Left lung (tissue), 10 donors: ENCODE results near the gene SLC6A19. TPM values are rescaled to one million over a fixed set of nuclear protein-coding genes. Genes with fewer than 3 reads are reported as not detected.

Source experiments
- ATAC-seq: fragments of 200-7000 bp; cut with Tn5 transposase; one replicate; pipeline ENCODE4 v1.9.1; 2020; ENCODE audit warnings: moderate library complexity
- DNase-seq, 4 donors: peaks; one replicate each; pipeline ENCODE4 v3.0.0-alpha.2; 2013 to 2020
- H3K27ac ChIP-seq, 2 donors: fragments of 200-600 bp; sonication (generic) in 1 of 2; one replicate each; pipeline versions ENCODE4 v1.5.0 to v1.8.0; 2020 to 2021
- H3K27me3 ChIP-seq, 2 donors: fragments of 200-600 bp; sonication (generic) in 1 of 2; one replicate each; pipeline versions ENCODE4 v1.5.0 to v1.8.0; 2020 to 2021
- H3K36me3 ChIP-seq, 2 donors: fragments of 200-600 bp; sonication (generic) in 1 of 2; one replicate each; pipeline versions ENCODE4 v1.5.0 to v1.8.0; 2020 to 2021
- H3K4me1 ChIP-seq, 2 donors: fragments of 200-600 bp; one replicate each; pipeline ENCODE4 v1.8.0; 2021
- H3K4me3 ChIP-seq, 2 donors: fragments of 200-600 bp; sonication (generic) in 1 of 2; one replicate each; pipeline versions ENCODE4 v1.5.0 to v1.8.0; 2020 to 2021; ENCODE audit warnings: mild to moderate bottlenecking in 1 of 2
- H3K9me3 ChIP-seq, 2 donors: fragments of 200-600 bp; sonication (generic) in 1 of 2; one replicate each; pipeline versions ENCODE4 v1.5.0 to v1.8.0; 2020 to 2021
- intact Hi-C, 2 donors: fragments of 100-400 bp; cut with DNase I; formaldehyde crosslinking; loops; one replicate each; pipeline versions ENCODE4 v1.11.2 to v1.14.2; 2022
- polyA plus RNA-seq, 6 donors: library from polyadenylated mRNA; unstranded; fragments of 120-200 nt; gene quantifications; one replicate each; pipeline ENCODE4 v1.2.1, GENCODE V29; 2013; ENCODE audit not compliant: insufficient read length in 6 of 6
- total RNA-seq, 2 donors: library from RNA; stranded (reverse); fragmentation: NEBNext Ultra II Directional; extraction: Animal tissue kit (Norgen Biotek cat#: 25700); gene quantifications; one replicate each; pipeline ENCODE4 v1.2.1, GENCODE V29; 2021
- TF ChIP-seq, protein P1 (sequence below), 2 donors: fragments of 200-600 bp; sonication (generic) in 1 of 2; IDR thresholded peaks; one replicate each; pipeline versions ENCODE4 v1.5.0 to v1.8.0; 2021; ENCODE audit warnings: antibody characterized with exemption in 2 of 2
- donor health status: DM: no; HTN: yes; CAD: no.
- donor health status: DM: no; HTN: no; CAD: no.

SLC6A19 gene
- total and polyA plus RNA-seq, 8 donors: 0.04 to 0.54 (median 0.19) TPM; not detected in 2

GRCh38 chr5:1222147-1222546 lies 20.8 kb downstream of the SLC6A19 start:
- no peak overlapping the region for H3K4me3 ChIP-seq
- no peaks in the 10 kb centered on the region for H3K4me1 ChIP-seq
- no peak for ATAC-seq
- intact Hi-C loops: no loop called here
- peaks cover 0 to 46% of the 10 kb centered on the region in 2 donors for H3K27me3 ChIP-seq
- H3K27ac ChIP-seq: no peak overlapping the region
- no peaks in the 10 kb centered on the region for H3K9me3 ChIP-seq
- DNase-seq: no peak
- TF ChIP-seq, protein P1, sequence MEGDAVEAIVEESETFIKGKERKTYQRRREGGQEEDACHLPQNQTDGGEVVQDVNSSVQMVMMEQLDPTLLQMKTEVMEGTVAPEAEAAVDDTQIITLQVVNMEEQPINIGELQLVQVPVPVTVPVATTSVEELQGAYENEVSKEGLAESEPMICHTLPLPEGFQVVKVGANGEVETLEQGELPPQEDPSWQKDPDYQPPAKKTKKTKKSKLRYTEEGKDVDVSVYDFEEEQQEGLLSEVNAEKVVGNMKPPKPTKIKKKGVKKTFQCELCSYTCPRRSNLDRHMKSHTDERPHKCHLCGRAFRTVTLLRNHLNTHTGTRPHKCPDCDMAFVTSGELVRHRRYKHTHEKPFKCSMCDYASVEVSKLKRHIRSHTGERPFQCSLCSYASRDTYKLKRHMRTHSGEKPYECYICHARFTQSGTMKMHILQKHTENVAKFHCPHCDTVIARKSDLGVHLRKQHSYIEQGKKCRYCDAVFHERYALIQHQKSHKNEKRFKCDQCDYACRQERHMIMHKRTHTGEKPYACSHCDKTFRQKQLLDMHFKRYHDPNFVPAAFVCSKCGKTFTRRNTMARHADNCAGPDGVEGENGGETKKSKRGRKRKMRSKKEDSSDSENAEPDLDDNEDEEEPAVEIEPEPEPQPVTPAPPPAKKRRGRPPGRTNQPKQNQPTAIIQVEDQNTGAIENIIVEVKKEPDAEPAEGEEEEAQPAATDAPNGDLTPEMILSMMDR (IDR thresholded peaks at IDR 0.05): no peak
- H3K36me3 ChIP-seq: no peaks in the 10 kb centered on the region

DNA sequence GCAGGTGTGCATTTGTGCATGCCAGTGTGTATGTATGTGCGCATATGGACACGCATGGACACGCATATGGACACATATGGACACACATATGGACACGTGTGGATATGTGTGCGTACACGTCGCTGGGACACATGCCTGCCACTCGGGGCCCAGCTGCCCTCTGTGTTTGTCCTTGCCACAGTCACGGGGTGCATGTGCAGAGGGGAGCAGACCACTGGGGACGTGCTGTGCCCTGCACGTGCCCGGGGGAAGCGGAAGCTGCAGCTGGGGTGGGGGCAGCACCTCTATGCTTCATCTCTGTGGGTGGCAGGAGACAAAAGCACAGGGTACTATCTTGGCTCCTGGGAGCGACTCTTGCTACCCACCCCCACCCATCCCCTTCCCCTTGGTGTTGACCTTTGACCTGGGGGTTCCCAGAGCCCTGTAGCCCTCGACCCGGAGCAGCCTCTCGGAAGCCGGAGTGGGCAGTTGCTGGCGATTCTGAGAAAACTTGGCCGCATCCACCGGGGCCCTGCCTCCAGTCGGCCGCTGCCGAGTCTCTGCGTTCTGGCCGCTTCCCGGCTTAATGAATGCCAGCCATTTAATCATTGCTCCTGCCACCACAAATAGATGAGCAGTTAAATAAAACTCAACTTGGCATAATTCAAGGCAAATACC lies 21.4 kb downstream of the SLC6A19 start:
- ATAC-seq: no peak

DNA sequence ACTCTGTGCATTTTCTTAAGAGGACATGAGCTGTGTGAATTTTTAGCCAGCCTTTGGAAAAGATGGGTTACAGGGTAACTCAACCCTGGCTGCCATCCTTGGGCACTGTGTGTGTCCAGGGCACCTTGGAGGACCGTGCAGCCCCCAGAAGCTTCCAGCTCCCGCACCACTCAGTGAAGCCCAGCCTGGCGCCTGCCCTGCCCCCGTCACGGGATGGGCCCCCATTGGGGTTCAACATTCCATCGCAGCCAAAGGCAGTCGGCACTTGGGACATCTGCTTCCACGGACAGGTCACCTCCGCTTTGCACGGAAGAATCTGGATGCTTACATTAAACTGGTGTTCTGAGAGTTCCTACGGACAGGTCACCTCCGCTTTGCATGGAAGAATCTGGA lies 21.9 kb downstream of the SLC6A19 start:
- H3K27ac ChIP-seq: no peak overlapping the region
- H3K36me3 ChIP-seq: no peaks in the 10 kb centered on the region
- TF ChIP-seq, protein P1 (IDR thresholded peaks at IDR 0.05): no peak
- intact Hi-C loops: no loop called here
- H3K9me3 ChIP-seq: no peaks in the 10 kb centered on the region
- DNase-seq (peak in 1 of 4 donors; percentile 43), ATAC-seq (no peak)
- H3K4me1 ChIP-seq: no peaks in the 10 kb centered on the region
- H3K4me3 ChIP-seq: no peak overlapping the region
- H3K27me3 ChIP-seq: peaks cover 0 to 43% of the 10 kb centered on the region in 2 donors

More for the DNA sequence above, 21.4 kb downstream of the SLC6A19 start:
- Histone ChIP-seq H3K27ac (no peak overlapping the region), H3K4me1 (no peaks in the 10 kb centered on the region), H3K4me3 (no peak overlapping the region), H3K9me3 (no peaks in the 10 kb centered on the region), H3K36me3 (no peaks in the 10 kb centered on the region), H3K27me3 (peaks cover 0 to 43% of the 10 kb centered on the region in 2 donors)
- TF ChIP-seq, protein P1 (IDR thresholded peaks at IDR 0.05): no peak
- peak in 1 of 4 donors; percentile 54 for DNase-seq
- intact Hi-C loops: no loop called here

DNA sequence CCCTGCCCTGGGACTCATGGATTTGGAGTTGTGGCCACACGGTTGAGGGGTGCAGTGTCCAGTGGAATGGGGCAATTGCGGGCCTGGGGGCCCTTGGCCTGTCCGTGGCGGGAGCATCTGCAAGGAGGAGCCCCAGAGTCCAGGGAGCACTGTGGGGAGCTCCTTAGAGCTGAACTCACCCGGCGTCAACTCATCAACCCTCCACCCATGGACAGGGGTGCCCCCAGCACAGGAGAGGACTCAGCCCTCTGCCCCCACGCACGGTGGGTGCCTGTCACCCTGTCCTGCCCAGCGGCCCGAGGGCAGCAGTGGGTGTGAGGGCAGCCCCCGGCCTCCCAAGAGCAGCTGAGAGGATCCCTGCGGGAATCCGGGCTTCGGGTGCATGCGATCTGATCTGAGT lies 23.2 kb downstream of the SLC6A19 start:
- peaks cover 0 to 42% of the 10 kb centered on the region in 2 donors for H3K27me3 ChIP-seq
- intact Hi-C loops: no loop called here
- H3K4me1 ChIP-seq: no peaks in the 10 kb centered on the region
- TF ChIP-seq, protein P1 (IDR thresholded peaks at IDR 0.05): no peak
- DNase-seq: no peak
- ATAC-seq: no peak
- no peaks in the 10 kb centered on the region for H3K9me3 ChIP-seq
- no peak overlapping the region for H3K4me3 ChIP-seq
- no peak overlapping the region for H3K27ac ChIP-seq
- no peaks in the 10 kb centered on the region for H3K36me3 ChIP-seq

GRCh38 chr5:1225081-1225480 lies 23.7 kb downstream of the SLC6A19 start, which contains the start of gene SLC6A18:
TSS of gene SLC6A18 (plus strand) at chr5:1225381. CDS start at chr5:1225478, 97 bp downstream.
- no peaks in the 10 kb centered on the region for H3K9me3 ChIP-seq
- TF ChIP-seq, protein P1 (IDR thresholded peaks at IDR 0.05): no peak
- peaks cover 0 to 47% of the 10 kb centered on the region in 2 donors for H3K27me3 ChIP-seq
- ATAC-seq (no peak), DNase-seq (peak in 1 of 4 donors; percentile 23)
- intact Hi-C loops: no loop called here
- H3K4me3 ChIP-seq: no peak within 1 kb of the TSS
- no peaks in the 10 kb centered on the region for H3K4me1 ChIP-seq
- no peak within 1 kb of the TSS for H3K27ac ChIP-seq
- no peaks in the 10 kb centered on the region for H3K36me3 ChIP-seq
